GM12878 (cell line): ENCODE results near the gene SMG5. TPM values are rescaled to one million over a fixed set of nuclear protein-coding genes. Genes with fewer than 3 reads are reported as not detected.

ENCODE experiments used
- BHLHE40 ChIP-seq, 2 experiments: fragments of 450-650 bp in 1 of 2; IDR thresholded peaks; 2 replicates each; pipeline ENCODE4 v1.6.1; 2011 to 2017; ENCODE audit warnings: low read depth in 2 of 2, borderline replicate concordance in 1 of 2, improper control_type of control experiment in 1 of 2, low read length in 1 of 2, mild to moderate bottlenecking in 1 of 2
- MTA2 ChIP-seq: fragments of 450-650 bp; IDR thresholded peaks from 2 replicates; pipeline ENCODE4 v1.6.1; 2016; ENCODE audit warnings: low read depth, mild to moderate bottlenecking, moderate library complexity
- NFIC ChIP-seq: IDR thresholded peaks from 2 replicates; pipeline ENCODE4 v1.6.1; 2012; ENCODE audit warnings: low read depth, mild to moderate bottlenecking, inconsistent platforms, low read length, moderate library complexity
- NFXL1 ChIP-seq: fragments of 450-650 bp; IDR thresholded peaks from 2 replicates; pipeline ENCODE4 v1.6.1; 2017; ENCODE audit warnings: antibody characterized with exemption, mild to moderate bottlenecking, borderline replicate concordance
- RAD21 ChIP-seq: IDR thresholded peaks from 2 replicates; pipeline ENCODE4 v1.6.1; 2011; ENCODE audit warnings: mild to moderate bottlenecking, low read depth, low read length, moderate library complexity; ENCODE audit not compliant: insufficient read depth
- TAF1 ChIP-seq: IDR thresholded peaks from 2 replicates; pipeline ENCODE4 v1.6.1; 2011; ENCODE audit warnings: mild to moderate bottlenecking, low read depth, low read length, borderline replicate concordance
- ZNF217 ChIP-seq: fragments of 450-650 bp; IDR thresholded peaks from 2 replicates; pipeline ENCODE4 v1.6.1; 2017; ENCODE audit warnings: antibody characterized with exemption, mild to moderate bottlenecking
- polyA plus RNA-seq, 11 experiments: library from polyadenylated mRNA; depleted of rRNA in 4 of 11; unstranded in 6 of 11; stranded (reverse) in 5 of 11; fragments of >200 nt; fragmentation: Nextera tagmentation in 4 of 11; fragmentation: Illumina TruSeq in 1 of 11; extraction: Ambion mirVana in 4 of 11; extraction: Trizol in 1 of 11; gene quantifications; 1 replicate in 1 of 11; 2 replicates in 10 of 11; pipeline versions ENCODE4 v1.2.1 to v1.2.3, GENCODE V29; 2011 to 2016; ENCODE audit warnings: inconsistent platforms in 2 of 11, missing spikeins in 2 of 11, low read depth in 1 of 11
- total RNA-seq, 4 experiments: library from RNA; depleted of rRNA in 3 of 4; stranded (reverse); fragments of >200 nt in 3 of 4; fragmentation: Illumina TruSeq in 1 of 4; extraction: Trizol in 1 of 4; gene quantifications; 2 replicates each; pipeline versions ENCODE4 v1.2.1 to v1.2.3, GENCODE V29; 2013 to 2021
- TF ChIP-seq, protein P1 (sequence below): fragments of 450-650 bp; IDR thresholded peaks from 2 replicates; pipeline ENCODE4 v1.6.1; 2016; ENCODE audit warnings: mild to moderate bottlenecking
- TF ChIP-seq, protein P2 (sequence below): IDR thresholded peaks from 2 replicates; pipeline ENCODE4 v1.6.1; 2012; ENCODE audit warnings: improper control_type of control experiment, low read depth, low read length; ENCODE audit not compliant: insufficient replicate concordance

Gene SMG5
- total and polyA plus RNA-seq, 10 of the 15 experiments (the other 5 are each of a cell fraction or from before 2014, with no cell fraction given), result 0.76 to 61.5 (median 48.8) TPM

DNA sequence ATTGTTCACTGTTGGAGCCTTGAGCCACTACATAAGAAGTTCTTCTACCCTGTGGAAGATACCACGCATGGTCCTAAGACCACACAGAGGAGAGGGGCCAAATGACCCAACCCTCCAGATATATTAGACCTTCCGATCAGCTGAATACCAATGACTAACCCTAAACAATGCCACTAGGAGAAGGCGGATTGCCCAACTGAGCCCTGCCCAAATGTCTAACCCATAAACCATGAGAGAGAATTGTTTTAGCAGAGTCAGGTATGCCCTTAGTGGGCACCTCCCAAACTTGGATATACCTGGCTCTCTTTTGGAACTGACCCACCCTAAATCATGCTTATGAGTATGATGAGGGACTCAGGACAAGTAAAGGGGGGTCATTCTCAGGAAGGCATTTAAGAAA, 12.3 kb downstream of the SMG5 start (continued):
- TF ChIP-seq RAD21, result no peak
- TF ChIP-seq MTA2, result no peak
- no peak for TF ChIP-seq BHLHE40 (IDR thresholded peaks at IDR 0.05; ENCODE audit: borderline replicate concordance in 1 of 2, low read depth in 2 of 2, low read length in 1 of 2)
- TF ChIP-seq, protein P1, sequence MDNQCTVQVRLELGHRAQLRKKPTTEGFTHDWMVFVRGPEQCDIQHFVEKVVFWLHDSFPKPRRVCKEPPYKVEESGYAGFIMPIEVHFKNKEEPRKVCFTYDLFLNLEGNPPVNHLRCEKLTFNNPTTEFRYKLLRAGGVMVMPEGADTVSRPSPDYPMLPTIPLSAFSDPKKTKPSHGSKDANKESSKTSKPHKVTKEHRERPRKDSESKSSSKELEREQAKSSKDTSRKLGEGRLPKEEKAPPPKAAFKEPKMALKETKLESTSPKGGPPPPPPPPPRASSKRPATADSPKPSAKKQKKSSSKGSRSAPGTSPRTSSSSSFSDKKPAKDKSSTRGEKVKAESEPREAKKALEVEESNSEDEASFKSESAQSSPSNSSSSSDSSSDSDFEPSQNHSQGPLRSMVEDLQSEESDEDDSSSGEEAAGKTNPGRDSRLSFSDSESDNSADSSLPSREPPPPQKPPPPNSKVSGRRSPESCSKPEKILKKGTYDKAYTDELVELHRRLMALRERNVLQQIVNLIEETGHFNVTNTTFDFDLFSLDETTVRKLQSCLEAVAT, result no peak
- no peak for TF ChIP-seq NFIC
- TF ChIP-seq TAF1, result no peak
- TF ChIP-seq ZNF217, result no peak
- TF ChIP-seq, protein P2, sequence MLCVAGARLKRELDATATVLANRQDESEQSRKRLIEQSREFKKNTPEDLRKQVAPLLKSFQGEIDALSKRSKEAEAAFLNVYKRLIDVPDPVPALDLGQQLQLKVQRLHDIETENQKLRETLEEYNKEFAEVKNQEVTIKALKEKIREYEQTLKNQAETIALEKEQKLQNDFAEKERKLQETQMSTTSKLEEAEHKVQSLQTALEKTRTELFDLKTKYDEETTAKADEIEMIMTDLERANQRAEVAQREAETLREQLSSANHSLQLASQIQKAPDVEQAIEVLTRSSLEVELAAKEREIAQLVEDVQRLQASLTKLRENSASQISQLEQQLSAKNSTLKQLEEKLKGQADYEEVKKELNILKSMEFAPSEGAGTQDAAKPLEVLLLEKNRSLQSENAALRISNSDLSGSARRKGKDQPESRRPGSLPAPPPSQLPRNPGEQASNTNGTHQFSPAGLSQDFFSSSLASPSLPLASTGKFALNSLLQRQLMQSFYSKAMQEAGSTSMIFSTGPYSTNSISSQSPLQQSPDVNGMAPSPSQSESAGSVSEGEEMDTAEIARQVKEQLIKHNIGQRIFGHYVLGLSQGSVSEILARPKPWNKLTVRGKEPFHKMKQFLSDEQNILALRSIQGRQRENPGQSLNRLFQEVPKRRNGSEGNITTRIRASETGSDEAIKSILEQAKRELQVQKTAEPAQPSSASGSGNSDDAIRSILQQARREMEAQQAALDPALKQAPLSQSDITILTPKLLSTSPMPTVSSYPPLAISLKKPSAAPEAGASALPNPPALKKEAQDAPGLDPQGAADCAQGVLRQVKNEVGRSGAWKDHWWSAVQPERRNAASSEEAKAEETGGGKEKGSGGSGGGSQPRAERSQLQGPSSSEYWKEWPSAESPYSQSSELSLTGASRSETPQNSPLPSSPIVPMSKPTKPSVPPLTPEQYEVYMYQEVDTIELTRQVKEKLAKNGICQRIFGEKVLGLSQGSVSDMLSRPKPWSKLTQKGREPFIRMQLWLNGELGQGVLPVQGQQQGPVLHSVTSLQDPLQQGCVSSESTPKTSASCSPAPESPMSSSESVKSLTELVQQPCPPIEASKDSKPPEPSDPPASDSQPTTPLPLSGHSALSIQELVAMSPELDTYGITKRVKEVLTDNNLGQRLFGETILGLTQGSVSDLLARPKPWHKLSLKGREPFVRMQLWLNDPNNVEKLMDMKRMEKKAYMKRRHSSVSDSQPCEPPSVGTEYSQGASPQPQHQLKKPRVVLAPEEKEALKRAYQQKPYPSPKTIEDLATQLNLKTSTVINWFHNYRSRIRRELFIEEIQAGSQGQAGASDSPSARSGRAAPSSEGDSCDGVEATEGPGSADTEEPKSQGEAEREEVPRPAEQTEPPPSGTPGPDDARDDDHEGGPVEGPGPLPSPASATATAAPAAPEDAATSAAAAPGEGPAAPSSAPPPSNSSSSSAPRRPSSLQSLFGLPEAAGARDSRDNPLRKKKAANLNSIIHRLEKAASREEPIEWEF, result no peak
- TF ChIP-seq NFXL1, result no peak
